ENCODE measurements around the gene MRPL23. TPM values are rescaled to one million over a fixed set of nuclear protein-coding genes. Genes with fewer than 3 reads are reported as not detected.

The MRPL23 gene
- total RNA-seq, 1 experiment from 2014 or later: 123 TPM

DNA sequence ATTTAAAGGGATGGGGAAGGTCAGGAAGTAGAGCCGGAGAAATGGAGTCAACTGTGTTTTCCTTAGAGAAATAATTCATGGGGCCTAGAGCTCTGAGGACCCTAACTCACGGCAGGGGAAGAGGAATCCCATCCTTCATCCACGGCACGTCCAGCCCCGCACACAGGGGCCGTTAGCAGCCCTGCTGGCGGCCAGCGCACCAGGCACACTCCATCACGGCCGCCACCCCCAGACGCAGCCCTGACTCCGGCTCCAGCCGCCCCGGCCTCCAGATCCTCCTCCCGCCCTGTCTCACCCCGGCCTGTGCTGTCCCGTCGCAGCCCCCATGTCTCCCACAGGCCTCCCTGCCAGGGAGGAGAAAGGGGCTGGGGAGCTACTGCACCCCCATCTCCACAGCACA, 11.2 kb downstream of the MRPL23 start:
- ChIA-PET POLR2A (interaction anchor here (0.5 kb wide), 1 partner anchor 22 kb away, joined by 3 read pairs; no protein-coding TSS in a partner anchor), CTCF (no interaction called here)
- H3K36me3 ChIP-seq (ENCODE audit: control insufficient read depth, insufficient read depth, low read length): no peaks in the 10 kb centered on the region
- H3K4me1 ChIP-seq (ENCODE audit: control insufficient read depth, insufficient read depth, low read length): no peaks in the 10 kb centered on the region
- no peaks in the 10 kb centered on the region for H3K9me3 ChIP-seq (ENCODE audit: control insufficient read depth, insufficient read depth, low read depth, low read length)
- in situ Hi-C loops (cut with HindIII; ENCODE audit: low pct_unique_long_range_greater_than_20kb, low sequenced_read_pairs): no loop called here
- intact Hi-C loops (cut with micrococcal nuclease; ENCODE audit: unreplicated experiment): no loop called here
- H3K27ac ChIP-seq (ENCODE audit: low read length): no peak overlapping the region
- no peaks in the 10 kb centered on the region for H3K27me3 ChIP-seq (ENCODE audit: control insufficient read depth, insufficient read depth, low read length)
- ATAC-seq: no peak
- no peak overlapping the region for H3K4me3 ChIP-seq (ENCODE audit: low read depth in 2 of 2, low read length in 2 of 2)
- no peak for DNase-seq (ENCODE audit: low read depth, low spot score)
- no peak for TF ChIP-seq TCF7L2 (IDR thresholded peaks at IDR 0.05; ENCODE audit: low read depth, low read length)
- TF ChIP-seq, protein P1, sequence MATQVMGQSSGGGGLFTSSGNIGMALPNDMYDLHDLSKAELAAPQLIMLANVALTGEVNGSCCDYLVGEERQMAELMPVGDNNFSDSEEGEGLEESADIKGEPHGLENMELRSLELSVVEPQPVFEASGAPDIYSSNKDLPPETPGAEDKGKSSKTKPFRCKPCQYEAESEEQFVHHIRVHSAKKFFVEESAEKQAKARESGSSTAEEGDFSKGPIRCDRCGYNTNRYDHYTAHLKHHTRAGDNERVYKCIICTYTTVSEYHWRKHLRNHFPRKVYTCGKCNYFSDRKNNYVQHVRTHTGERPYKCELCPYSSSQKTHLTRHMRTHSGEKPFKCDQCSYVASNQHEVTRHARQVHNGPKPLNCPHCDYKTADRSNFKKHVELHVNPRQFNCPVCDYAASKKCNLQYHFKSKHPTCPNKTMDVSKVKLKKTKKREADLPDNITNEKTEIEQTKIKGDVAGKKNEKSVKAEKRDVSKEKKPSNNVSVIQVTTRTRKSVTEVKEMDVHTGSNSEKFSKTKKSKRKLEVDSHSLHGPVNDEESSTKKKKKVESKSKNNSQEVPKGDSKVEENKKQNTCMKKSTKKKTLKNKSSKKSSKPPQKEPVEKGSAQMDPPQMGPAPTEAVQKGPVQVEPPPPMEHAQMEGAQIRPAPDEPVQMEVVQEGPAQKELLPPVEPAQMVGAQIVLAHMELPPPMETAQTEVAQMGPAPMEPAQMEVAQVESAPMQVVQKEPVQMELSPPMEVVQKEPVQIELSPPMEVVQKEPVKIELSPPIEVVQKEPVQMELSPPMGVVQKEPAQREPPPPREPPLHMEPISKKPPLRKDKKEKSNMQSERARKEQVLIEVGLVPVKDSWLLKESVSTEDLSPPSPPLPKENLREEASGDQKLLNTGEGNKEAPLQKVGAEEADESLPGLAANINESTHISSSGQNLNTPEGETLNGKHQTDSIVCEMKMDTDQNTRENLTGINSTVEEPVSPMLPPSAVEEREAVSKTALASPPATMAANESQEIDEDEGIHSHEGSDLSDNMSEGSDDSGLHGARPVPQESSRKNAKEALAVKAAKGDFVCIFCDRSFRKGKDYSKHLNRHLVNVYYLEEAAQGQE (IDR thresholded peaks at IDR 0.05; ENCODE audit: insufficient read depth in 1 of 2, low read depth in 2 of 2, low read length in 1 of 2): no peak
- TF ChIP-seq SIN3A (IDR thresholded peaks at IDR 0.05; ENCODE audit: borderline replicate concordance, insufficient read depth, low read depth, low read length): no peak
- TF ChIP-seq, protein P2, sequence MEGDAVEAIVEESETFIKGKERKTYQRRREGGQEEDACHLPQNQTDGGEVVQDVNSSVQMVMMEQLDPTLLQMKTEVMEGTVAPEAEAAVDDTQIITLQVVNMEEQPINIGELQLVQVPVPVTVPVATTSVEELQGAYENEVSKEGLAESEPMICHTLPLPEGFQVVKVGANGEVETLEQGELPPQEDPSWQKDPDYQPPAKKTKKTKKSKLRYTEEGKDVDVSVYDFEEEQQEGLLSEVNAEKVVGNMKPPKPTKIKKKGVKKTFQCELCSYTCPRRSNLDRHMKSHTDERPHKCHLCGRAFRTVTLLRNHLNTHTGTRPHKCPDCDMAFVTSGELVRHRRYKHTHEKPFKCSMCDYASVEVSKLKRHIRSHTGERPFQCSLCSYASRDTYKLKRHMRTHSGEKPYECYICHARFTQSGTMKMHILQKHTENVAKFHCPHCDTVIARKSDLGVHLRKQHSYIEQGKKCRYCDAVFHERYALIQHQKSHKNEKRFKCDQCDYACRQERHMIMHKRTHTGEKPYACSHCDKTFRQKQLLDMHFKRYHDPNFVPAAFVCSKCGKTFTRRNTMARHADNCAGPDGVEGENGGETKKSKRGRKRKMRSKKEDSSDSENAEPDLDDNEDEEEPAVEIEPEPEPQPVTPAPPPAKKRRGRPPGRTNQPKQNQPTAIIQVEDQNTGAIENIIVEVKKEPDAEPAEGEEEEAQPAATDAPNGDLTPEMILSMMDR (IDR thresholded peaks at IDR 0.05): no peak
- TF ChIP-seq POLR2AphosphoS5 (IDR thresholded peaks at IDR 0.05; ENCODE audit: low read depth, low read length): no peak
- BruUV-seq (replicated peaks): no TSS peak

DNA sequence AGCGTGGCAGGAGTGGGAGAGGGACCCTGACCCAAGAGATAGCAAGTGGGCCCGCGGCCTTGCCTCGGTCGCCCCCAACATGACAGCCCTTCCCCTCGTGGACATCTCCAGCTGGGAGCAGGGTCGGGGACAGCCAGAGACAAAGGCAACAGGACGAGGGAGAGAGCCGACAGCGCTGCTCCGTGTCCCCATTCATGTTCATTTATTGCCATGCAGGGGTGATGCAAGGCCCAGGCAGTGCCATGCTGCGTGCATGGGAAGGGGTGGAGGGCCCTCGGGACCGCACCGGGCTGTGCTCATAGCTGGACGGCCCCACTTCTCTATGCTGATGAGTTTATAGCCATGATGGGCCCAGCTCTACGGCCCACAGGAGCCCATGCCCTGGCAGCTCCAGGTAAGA, 12.7 kb downstream of the MRPL23 start:
- ATAC-seq (peak; percentile 22; the same call in 1 of the 2 replicates), DNase-seq (ENCODE audit: low read depth, low spot score) (no peak)
- H3K4me3 ChIP-seq (ENCODE audit: low read depth in 2 of 2, low read length in 2 of 2): no peak overlapping the region
- in situ Hi-C loops (cut with HindIII; ENCODE audit: low pct_unique_long_range_greater_than_20kb, low sequenced_read_pairs): no loop called here
- intact Hi-C loops (cut with micrococcal nuclease; ENCODE audit: unreplicated experiment): no loop called here
- no peaks in the 10 kb centered on the region for H3K27me3 ChIP-seq (ENCODE audit: control insufficient read depth, insufficient read depth, low read length)
- no TSS peak for BruUV-seq (replicated peaks)
- ChIA-PET POLR2A (no interaction called here), CTCF (interaction anchor here (1.0 kb wide), 1 partner anchor 190 kb away, joined by 3 read pairs; no protein-coding TSS in a partner anchor)
- H3K4me1 ChIP-seq (ENCODE audit: control insufficient read depth, insufficient read depth, low read length): no peaks in the 10 kb centered on the region
- no peaks in the 10 kb centered on the region for H3K9me3 ChIP-seq (ENCODE audit: control insufficient read depth, insufficient read depth, low read depth, low read length)
- H3K27ac ChIP-seq (ENCODE audit: low read length): no peak overlapping the region
- no peaks in the 10 kb centered on the region for H3K36me3 ChIP-seq (ENCODE audit: control insufficient read depth, insufficient read depth, low read length)
- TF ChIP-seq SIN3A (IDR thresholded peaks at IDR 0.05; ENCODE audit: borderline replicate concordance, insufficient read depth, low read depth, low read length): no peak
- no peak for TF ChIP-seq POLR2AphosphoS5 (IDR thresholded peaks at IDR 0.05; ENCODE audit: low read depth, low read length)
- TF ChIP-seq, protein P1 (IDR thresholded peaks at IDR 0.05; ENCODE audit: insufficient read depth in 1 of 2, low read depth in 2 of 2, low read length in 1 of 2): no peak
- TF ChIP-seq, protein P2 (IDR thresholded peaks at IDR 0.05): no peak
- no peak for TF ChIP-seq TCF7L2 (IDR thresholded peaks at IDR 0.05; ENCODE audit: low read depth, low read length)

Data from Panc1 (cell line).